SKM-1 (cell line): ENCODE data around the gene TNRC6C.
"Not testable (repeated sequence)": the region's sequence is repeated elsewhere in the genome, so short reads cannot be mapped to it uniquely, and the experiment has no call there.

Source experiments
- DNase-seq: peaks from one replicate; lab custom pipeline; 2025; ENCODE audit not compliant: unreplicated experiment; lab: John Stamatoyannopoulos, UW

Gene TNRC6C

GRCh38 chr17:78111016-78111726 is 152.7 kb downstream of the TNRC6C start:
- DNase-seq: no peak

GRCh38 chr17:78111727-78112517 is 153.4 kb downstream of the TNRC6C start:
- no peak for DNase-seq

- DNase-seq: no peak
Observed at GRCh38 chr17:78112518-78113471, 154.3 kb downstream of the TNRC6C start.

GRCh38 chr17:78113804-78114785 is 155.6 kb downstream of the TNRC6C start:
- DNase-seq: no peak

- no peak for DNase-seq
Observed at GRCh38 chr17:78114831-78115723, 156.6 kb downstream of the TNRC6C start.

- DNase-seq: not testable (repeated sequence)
Observed at GRCh38 chr17:78115803-78116202, 157.3 kb downstream of the TNRC6C start.

- DNase-seq: no peak
Observed at GRCh38 chr17:78116411-78116810, 157.9 kb downstream of the TNRC6C start.

- no peak for DNase-seq
Observed at GRCh38 chr17:78117027-78117981, 158.8 kb downstream of the TNRC6C start.

GRCh38 chr17:78118801-78119241 is 160.3 kb downstream of the TNRC6C start:
- DNase-seq: no peak

- no peak for DNase-seq
Observed at GRCh38 chr17:78120537-78120936, 162.0 kb downstream of the TNRC6C start.

- no peak for DNase-seq
Observed at GRCh38 chr17:78120971-78121800, 162.7 kb downstream of the TNRC6C start.

GRCh38 chr17:78121801-78122215 is 163.3 kb downstream of the TNRC6C start:
- no peak for DNase-seq

- no peak for DNase-seq
Observed at GRCh38 chr17:78122216-78122930, 163.9 kb downstream of the TNRC6C start.

GRCh38 chr17:78122931-78123249 is 164.4 kb downstream of the TNRC6C start:
- DNase-seq: no peak

- no peak for DNase-seq
Observed at GRCh38 chr17:78123258-78123929, 164.9 kb downstream of the TNRC6C start.
